ENCODE measurements around the gene ADAMTS17. TPM values are rescaled to one million over a fixed set of nuclear protein-coding genes. Genes with fewer than 3 reads are reported as not detected.

The ADAMTS17 gene
- total RNA-seq, 1 donor from 2014 or later = 0.06 TPM

- DNase-seq (ENCODE audit: low read depth) = no peak
- H3K4me3 ChIP-seq (ENCODE audit: low read depth, low read length) = no peak overlapping the region
- TF ChIP-seq, protein P1, sequence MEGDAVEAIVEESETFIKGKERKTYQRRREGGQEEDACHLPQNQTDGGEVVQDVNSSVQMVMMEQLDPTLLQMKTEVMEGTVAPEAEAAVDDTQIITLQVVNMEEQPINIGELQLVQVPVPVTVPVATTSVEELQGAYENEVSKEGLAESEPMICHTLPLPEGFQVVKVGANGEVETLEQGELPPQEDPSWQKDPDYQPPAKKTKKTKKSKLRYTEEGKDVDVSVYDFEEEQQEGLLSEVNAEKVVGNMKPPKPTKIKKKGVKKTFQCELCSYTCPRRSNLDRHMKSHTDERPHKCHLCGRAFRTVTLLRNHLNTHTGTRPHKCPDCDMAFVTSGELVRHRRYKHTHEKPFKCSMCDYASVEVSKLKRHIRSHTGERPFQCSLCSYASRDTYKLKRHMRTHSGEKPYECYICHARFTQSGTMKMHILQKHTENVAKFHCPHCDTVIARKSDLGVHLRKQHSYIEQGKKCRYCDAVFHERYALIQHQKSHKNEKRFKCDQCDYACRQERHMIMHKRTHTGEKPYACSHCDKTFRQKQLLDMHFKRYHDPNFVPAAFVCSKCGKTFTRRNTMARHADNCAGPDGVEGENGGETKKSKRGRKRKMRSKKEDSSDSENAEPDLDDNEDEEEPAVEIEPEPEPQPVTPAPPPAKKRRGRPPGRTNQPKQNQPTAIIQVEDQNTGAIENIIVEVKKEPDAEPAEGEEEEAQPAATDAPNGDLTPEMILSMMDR (conservative IDR thresholded peaks at IDR 0.05; ENCODE audit: low read depth, low read length) = no peak
Observed at GRCh38 chr15:100224206-100225185, 117.3 kb downstream of the ADAMTS17 start.

GRCh38 chr15:100222349-100222715, 119.4 kb downstream of the ADAMTS17 start:
- H3K4me3 ChIP-seq (ENCODE audit: low read depth, low read length) = no peak overlapping the region
- TF ChIP-seq, protein P1 (conservative IDR thresholded peaks at IDR 0.05; ENCODE audit: low read depth, low read length) = no peak
- no peak for DNase-seq (ENCODE audit: low read depth)

GRCh38 chr15:100221471-100222348, 120.1 kb downstream of the ADAMTS17 start:
- no peak for DNase-seq (ENCODE audit: low read depth)
- TF ChIP-seq, protein P1 (conservative IDR thresholded peaks at IDR 0.05; ENCODE audit: low read depth, low read length) = no peak
- no peak overlapping the region for H3K4me3 ChIP-seq (ENCODE audit: low read depth, low read length)

- DNase-seq (ENCODE audit: low read depth) = no peak
- H3K4me3 ChIP-seq (ENCODE audit: low read depth, low read length) = no peak overlapping the region
- TF ChIP-seq, protein P1 (conservative IDR thresholded peaks at IDR 0.05; ENCODE audit: low read depth, low read length) = no peak
Observed at GRCh38 chr15:100220058-100220768, 121.6 kb downstream of the ADAMTS17 start.

DNA sequence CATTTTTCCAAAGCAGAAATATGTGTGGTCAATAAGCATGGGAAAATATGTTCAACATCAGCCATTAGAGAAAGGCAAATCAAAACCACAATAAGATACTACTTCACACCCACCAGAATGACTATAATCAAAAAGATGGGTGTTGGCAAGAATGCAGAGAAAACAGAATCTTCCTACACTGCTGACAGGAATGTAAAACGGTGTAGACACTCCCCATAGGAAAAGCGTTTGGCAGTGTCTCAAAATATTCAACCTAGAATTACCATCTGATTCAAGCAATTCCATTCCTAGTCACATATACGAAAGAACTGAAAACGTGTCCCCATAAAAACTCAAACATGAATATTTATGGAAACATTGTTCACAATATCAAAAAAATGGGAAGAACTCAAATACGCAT, 123.3 kb downstream of the ADAMTS17 start:
- TF ChIP-seq, protein P1 (conservative IDR thresholded peaks at IDR 0.05; ENCODE audit: low read depth, low read length) = no peak

DNA sequence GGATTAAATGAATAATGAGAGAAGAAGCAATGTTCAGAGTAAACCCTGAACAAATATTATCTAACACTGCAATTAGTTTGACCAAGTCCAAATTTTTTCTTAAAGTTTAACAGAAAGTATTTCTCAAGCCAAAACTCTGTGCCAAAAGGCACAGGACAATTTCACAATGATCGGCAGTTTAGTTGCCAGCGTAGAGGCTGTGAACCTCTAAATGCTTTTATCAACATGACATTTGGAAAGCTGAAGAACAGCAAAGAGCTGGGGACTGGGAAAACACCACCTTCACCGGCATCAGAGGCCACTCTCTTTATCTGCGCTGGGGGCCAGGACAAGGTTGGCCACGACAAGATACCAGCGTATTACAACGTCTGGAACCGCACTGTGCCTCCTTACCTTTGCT, 125.6 kb downstream of the ADAMTS17 start:
- no peak for DNase-seq (ENCODE audit: low read depth)
- TF ChIP-seq, protein P1 (conservative IDR thresholded peaks at IDR 0.05; ENCODE audit: low read depth, low read length) = no peak
- no peak overlapping the region for H3K4me3 ChIP-seq (ENCODE audit: low read depth, low read length)

More for the DNA sequence above, 123.3 kb downstream of the ADAMTS17 start:
- no peak for DNase-seq (ENCODE audit: low read depth)
- H3K4me3 ChIP-seq (ENCODE audit: low read depth, low read length) = no peak overlapping the region
